Psoas muscle (tissue), 8 donors: ENCODE measurements around the gene BRD8. TPM values are rescaled to one million over a fixed set of nuclear protein-coding genes. Genes with fewer than 3 reads are reported as not detected.
A peak's percentile ranks its signal among the peaks of the same experiment; 100 is the strongest.

Source experiments
- ATAC-seq, 4 donors: fragments of 200-7000 bp; cut with Tn5 transposase; one replicate each; pipeline ENCODE4 v1.9.1; 2020; ENCODE audit warnings: moderate library complexity in 3 of 4, mild to moderate bottlenecking in 2 of 4
- DNase-seq, 2 donors: peaks; one replicate each; pipeline ENCODE4 v3.0.0-alpha.2; 2020
- H3K27ac ChIP-seq: fragments of 200-600 bp; one replicate; pipeline ENCODE4 v1.8.0; 2022
- H3K27me3 ChIP-seq, 3 donors: fragments of 200-600 bp in 1 of 3; one replicate each; pipeline versions ENCODE4 v1.6.1 to v1.8.0; 2013 to 2022; ENCODE audit warnings: low read length in 2 of 3, mild to moderate bottlenecking in 2 of 3, moderate library complexity in 1 of 3; ENCODE audit not compliant: insufficient read depth in 3 of 3
- H3K36me3 ChIP-seq, 2 donors: fragments of 200-600 bp in 1 of 2; one replicate each; pipeline versions ENCODE4 v1.6.1 to v1.8.0; 2013 to 2022; ENCODE audit warnings: low read depth in 1 of 2, mild to moderate bottlenecking in 1 of 2, moderate library complexity in 1 of 2; ENCODE audit not compliant: insufficient read depth in 1 of 2
- H3K4me1 ChIP-seq: fragments of 200-600 bp; one replicate; pipeline ENCODE4 v1.8.0; 2022
- H3K4me3 ChIP-seq: fragments of 200-600 bp; one replicate; pipeline ENCODE4 v1.8.0; 2022; ENCODE audit warnings: mild to moderate bottlenecking
- H3K9me3 ChIP-seq: fragments of 200-600 bp; one replicate; pipeline ENCODE4 v1.8.0; 2022
- WGBS, 3 donors: extraction: QIAGEN DNeasy Blood & Tissue Kit; methylation state at CpG; one replicate each; pipeline versions ENCODE4 v1.1.6 to v1.1.7; 2013; 5-methylcytosine and 5-hydroxymethylcytosine counted together
- intact Hi-C, 2 donors: fragments of 100-400 bp; cut with DNase I; formaldehyde crosslinking; loops; one replicate each; pipeline versions ENCODE4 v1.11.0 to v1.14.2; 2022
- long read RNA-seq, 2 donors: library from polyadenylated mRNA; unstranded; transcript quantifications; one replicate each; pipeline ENCODE4 v2.0.0, GENCODE V29; 2021
- polyA plus RNA-seq, 3 donors: library from polyadenylated mRNA; stranded (reverse); fragments of 200-250 nt; gene quantifications; one replicate each; pipeline ENCODE4 v1.2.3, GENCODE V29; 2013
- total RNA-seq, 4 donors: library from RNA; stranded (reverse); fragmentation: NEBNext Ultra II Directional in 2 of 4; extraction: Animal tissue kit (Norgen Biotek cat#: 25700) in 2 of 4; gene quantifications; one replicate each; pipeline versions ENCODE4 v1.2.1 to v1.2.4, GENCODE V29; 2021 to 2023
- TF ChIP-seq, protein P1 (sequence below): fragments of 200-600 bp; IDR thresholded peaks from one replicate; pipeline ENCODE4 v1.8.0; 2022; ENCODE audit warnings: antibody characterized with exemption
- donor health status: healthy with polysubstance abuse.
- donor health status: DM: no; HTN: no; CAD: no; lungs with moderate emphysema.
- donor health status: Bipolar disorder and iron deficiency.
- donor health status: healthy.
- donor health status: DM: yes; HTN: yes; CAD: no.
- donor health status: DM: no; HTN: no; CAD: no.
- donor health status: DM: no; HTN: no; CAD: no.
- donor health status: DM: yes; HTN: yes; CAD: no.

The BRD8 gene, protein sequence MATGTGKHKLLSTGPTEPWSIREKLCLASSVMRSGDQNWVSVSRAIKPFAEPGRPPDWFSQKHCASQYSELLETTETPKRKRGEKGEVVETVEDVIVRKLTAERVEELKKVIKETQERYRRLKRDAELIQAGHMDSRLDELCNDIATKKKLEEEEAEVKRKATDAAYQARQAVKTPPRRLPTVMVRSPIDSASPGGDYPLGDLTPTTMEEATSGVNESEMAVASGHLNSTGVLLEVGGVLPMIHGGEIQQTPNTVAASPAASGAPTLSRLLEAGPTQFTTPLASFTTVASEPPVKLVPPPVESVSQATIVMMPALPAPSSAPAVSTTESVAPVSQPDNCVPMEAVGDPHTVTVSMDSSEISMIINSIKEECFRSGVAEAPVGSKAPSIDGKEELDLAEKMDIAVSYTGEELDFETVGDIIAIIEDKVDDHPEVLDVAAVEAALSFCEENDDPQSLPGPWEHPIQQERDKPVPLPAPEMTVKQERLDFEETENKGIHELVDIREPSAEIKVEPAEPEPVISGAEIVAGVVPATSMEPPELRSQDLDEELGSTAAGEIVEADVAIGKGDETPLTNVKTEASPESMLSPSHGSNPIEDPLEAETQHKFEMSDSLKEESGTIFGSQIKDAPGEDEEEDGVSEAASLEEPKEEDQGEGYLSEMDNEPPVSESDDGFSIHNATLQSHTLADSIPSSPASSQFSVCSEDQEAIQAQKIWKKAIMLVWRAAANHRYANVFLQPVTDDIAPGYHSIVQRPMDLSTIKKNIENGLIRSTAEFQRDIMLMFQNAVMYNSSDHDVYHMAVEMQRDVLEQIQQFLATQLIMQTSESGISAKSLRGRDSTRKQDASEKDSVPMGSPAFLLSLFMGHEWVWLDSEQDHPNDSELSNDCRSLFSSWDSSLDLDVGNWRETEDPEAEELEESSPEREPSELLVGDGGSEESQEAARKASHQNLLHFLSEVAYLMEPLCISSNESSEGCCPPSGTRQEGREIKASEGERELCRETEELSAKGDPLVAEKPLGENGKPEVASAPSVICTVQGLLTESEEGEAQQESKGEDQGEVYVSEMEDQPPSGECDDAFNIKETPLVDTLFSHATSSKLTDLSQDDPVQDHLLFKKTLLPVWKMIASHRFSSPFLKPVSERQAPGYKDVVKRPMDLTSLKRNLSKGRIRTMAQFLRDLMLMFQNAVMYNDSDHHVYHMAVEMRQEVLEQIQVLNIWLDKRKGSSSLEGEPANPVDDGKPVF
- total RNA-seq: 10 to 100 TPM; 21.9 to 30.6 (median 27.6) TPM
- polyA plus RNA-seq: 10 to 100 TPM; 18.0 to 47.6 (median 24.3) TPM
- long read RNA-seq, donor 1, transcript BRD8-201 (22 exons, 3,198 nt): major isoform, 10 of 22 reads
- long read RNA-seq, donor 1, transcript BRD8-203 (21 exons, 2,982 nt): minor isoform, 5 of 22 reads
- long read RNA-seq, donor 1, partial matches to known transcripts: 3 of 22 reads
- long read RNA-seq, donor 1, other reads (novel, unspliced or antisense): 4 of 22 reads
- long read RNA-seq, donor 2, transcript BRD8-201 (22 exons, 3,198 nt): major isoform, 28 of 61 reads
- long read RNA-seq, donor 2, transcript BRD8-203 (21 exons, 2,982 nt): minor isoform, 5 of 61 reads
- long read RNA-seq, donor 2, partial matches to known transcripts: 14 of 61 reads
- long read RNA-seq, donor 2, other reads (novel, unspliced or antisense): 13 of 61 reads

DNA sequence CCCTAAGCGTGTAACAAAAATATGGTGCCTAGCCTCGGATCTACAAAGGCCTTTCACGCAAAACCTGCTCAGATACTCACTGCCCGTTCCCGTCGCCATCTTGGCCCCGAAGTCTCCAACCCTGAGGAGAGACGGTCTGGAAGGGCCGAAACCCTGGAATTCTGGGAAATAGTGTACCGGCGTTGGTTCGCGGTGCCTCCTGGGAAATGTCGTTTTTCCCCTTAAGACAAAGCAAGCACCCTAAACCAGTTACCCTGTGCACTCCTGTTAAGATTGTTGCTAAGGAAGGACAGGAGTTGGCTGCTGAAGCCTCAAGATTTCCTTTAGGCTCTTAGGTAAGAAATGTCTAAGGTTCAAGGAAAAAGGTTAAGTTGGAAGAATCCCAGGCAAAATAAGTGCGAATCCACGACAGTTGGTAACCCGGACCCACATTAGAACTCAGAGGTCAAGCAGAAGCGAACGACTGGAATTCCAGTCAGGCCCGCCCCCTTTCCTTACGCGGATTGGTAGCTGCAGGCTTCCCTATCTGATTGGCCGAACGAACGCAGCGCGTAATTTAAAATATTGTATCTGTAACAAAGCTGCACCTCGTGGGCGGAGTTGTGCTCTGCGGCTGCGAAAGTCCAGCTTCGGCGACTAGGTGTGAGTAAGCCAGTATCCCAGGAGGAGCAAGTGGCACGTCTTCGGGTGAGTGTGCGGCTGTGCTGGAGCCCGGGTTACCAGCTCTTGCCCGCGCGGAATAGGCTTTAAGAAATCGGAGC, at the start of gene BRD8, which contains the start of gene KIF20A:
Gene BRD8, minus strand, starts transcription at position 115 of the 761 bp plus-strand sequence. Its CDS starts 16 bp downstream, at position 99.
Gene KIF20A, plus strand, starts transcription at position 597 of the 761 bp plus-strand sequence. CDS start 569 bp downstream, outside the sequence.
- WGBS, 3 donors: 0% methylated on average over 41 of the region's 41 CpGs
- TF ChIP-seq, protein P1, sequence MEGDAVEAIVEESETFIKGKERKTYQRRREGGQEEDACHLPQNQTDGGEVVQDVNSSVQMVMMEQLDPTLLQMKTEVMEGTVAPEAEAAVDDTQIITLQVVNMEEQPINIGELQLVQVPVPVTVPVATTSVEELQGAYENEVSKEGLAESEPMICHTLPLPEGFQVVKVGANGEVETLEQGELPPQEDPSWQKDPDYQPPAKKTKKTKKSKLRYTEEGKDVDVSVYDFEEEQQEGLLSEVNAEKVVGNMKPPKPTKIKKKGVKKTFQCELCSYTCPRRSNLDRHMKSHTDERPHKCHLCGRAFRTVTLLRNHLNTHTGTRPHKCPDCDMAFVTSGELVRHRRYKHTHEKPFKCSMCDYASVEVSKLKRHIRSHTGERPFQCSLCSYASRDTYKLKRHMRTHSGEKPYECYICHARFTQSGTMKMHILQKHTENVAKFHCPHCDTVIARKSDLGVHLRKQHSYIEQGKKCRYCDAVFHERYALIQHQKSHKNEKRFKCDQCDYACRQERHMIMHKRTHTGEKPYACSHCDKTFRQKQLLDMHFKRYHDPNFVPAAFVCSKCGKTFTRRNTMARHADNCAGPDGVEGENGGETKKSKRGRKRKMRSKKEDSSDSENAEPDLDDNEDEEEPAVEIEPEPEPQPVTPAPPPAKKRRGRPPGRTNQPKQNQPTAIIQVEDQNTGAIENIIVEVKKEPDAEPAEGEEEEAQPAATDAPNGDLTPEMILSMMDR: no peak
- H3K4me1 ChIP-seq: peaks cover 12% of the 10 kb centered on the region
- H3K36me3 ChIP-seq: peaks cover 3 to 36% of the 10 kb centered on the region in 2 donors
- peak; percentile 99 for ATAC-seq
- no peaks in the 10 kb centered on the region for H3K27me3 ChIP-seq
- H3K27ac ChIP-seq: peak within 1 kb of the TSS; percentile 92
- DNase-seq: peak; percentile 96 to 97
- H3K9me3 ChIP-seq: no peaks in the 10 kb centered on the region
- H3K4me3 ChIP-seq: peak within 1 kb of the TSS; percentile 97
- intact Hi-C loops: no loop called here

DNA sequence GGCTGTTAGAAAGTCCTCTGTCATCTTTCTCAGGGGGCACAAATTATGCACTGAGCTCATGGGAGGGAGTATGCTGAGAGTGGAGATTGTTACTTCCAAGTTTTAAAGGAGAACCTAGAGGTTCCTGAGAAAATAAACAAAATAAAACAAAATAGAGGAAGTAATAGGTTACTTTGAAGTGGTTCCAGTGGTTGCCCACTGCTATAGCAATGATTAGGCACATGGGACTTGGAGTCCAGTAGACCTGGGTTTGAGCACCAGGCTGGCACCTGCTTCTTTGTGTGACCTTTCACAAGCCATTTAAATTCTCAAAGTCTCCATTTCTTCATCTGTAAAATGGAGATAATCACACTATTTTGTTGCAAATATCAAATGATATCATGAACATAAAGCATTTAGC, 48.5 kb upstream of the BRD8 start:
- no peak overlapping the region for H3K27ac ChIP-seq
- no peaks in the 10 kb centered on the region for H3K27me3 ChIP-seq
- H3K9me3 ChIP-seq: no peaks in the 10 kb centered on the region
- H3K36me3 ChIP-seq: no peaks in the 10 kb centered on the region
- DNase-seq (no peak), ATAC-seq (no peak)
- H3K4me1 ChIP-seq: no peaks in the 10 kb centered on the region
- no peak overlapping the region for H3K4me3 ChIP-seq
- intact Hi-C loops: loop anchor here (10.0 kb wide), 3 partner anchors 178 to 268 kb away; no protein-coding TSS in a partner anchor
- TF ChIP-seq, protein P1: no peak

DNA sequence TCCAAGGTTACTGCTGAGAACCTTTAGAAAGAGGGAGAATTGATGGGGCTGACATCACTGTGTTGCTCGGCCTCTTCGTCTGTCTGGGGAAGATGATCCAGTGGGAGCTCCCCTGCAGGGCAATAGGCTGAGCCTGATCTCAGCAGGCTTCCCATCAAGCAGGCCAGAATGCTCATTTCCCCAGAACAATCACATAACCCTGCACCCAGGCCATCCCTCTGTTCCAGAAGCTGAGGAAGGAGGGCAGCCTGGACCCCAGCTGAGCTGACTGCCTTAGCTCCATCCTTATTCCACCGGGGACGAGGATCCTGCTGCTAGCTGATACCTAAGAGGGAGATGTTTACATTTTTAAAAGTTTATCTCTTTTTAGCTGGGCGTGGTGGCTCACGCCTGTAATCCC, 46.3 kb upstream of the BRD8 start:
- TF ChIP-seq, protein P1: no peak
- Histone ChIP-seq H3K27ac (no peak overlapping the region), H3K4me3 (no peak overlapping the region), H3K36me3 (no peaks in the 10 kb centered on the region), H3K9me3 (no peaks in the 10 kb centered on the region), H3K4me1 (no peaks in the 10 kb centered on the region), H3K27me3 (no peaks in the 10 kb centered on the region)
- ATAC-seq (no peak), DNase-seq (no peak)
- intact Hi-C loops: loop anchor here (5.0 to 10.0 kb wide), 4 partner anchors 58 to 270 kb away; no protein-coding TSS in a partner anchor
- WGBS, 3 donors: 77 to 87% (median 83%) methylated on average over 6 of the region's 6 CpGs
